Vagina (tissue), 2 donors: ENCODE results near the gene PHF3.

Experiments used
- CTCF ChIP-seq, 3 experiments: fragments of 450-650 bp in 2 of 3; fragments of 200-600 bp in 1 of 3; sonication (generic) in 1 of 3; IDR thresholded peaks; one replicate each; pipeline ENCODE4 v1.5.1; 2017 to 2019; ENCODE audit warnings: antibody characterized with exemption in 3 of 3, mild to moderate bottlenecking in 2 of 3, moderate library complexity in 2 of 3
- POLR2A ChIP-seq, 2 donors: fragments of 450-650 bp; IDR thresholded peaks; one replicate each; pipeline ENCODE4 v1.6.1; 2017; ENCODE audit warnings: antibody characterized with exemption in 2 of 2, mild to moderate bottlenecking in 2 of 2, moderate library complexity in 2 of 2

GRCh38 chr6:63742060-63742459 lies 106.5 kb downstream of the PHF3 start:
- TF ChIP-seq CTCF (IDR thresholded peaks at IDR 0.05): no peak
- TF ChIP-seq POLR2A (IDR thresholded peaks at IDR 0.05): no peak
